Osteoblast (primary cell): ENCODE data around the gene ANKRD16. TPM values are rescaled to one million over a fixed set of nuclear protein-coding genes. Genes with fewer than 3 reads are reported as not detected.
"Not testable (repeated sequence)": the region's sequence is repeated elsewhere in the genome, so short reads cannot be mapped to it uniquely, and the experiment has no call there.

ENCODE experiments used
- DNase-seq: peaks from one replicate; pipeline ENCODE4 v3.0.0; 2011; ENCODE audit warnings: low spot score, mixed read lengths; ENCODE audit not compliant: insufficient read length; ENCODE audit errors: missing footprints
- H2AFZ ChIP-seq: 2 replicates; pipeline ENCODE4 v1.6.0; 2011; ENCODE audit warnings: mild to moderate bottlenecking, low read length
- H3K27ac ChIP-seq: 2 replicates; pipeline ENCODE4 v1.5.1; 2011; ENCODE audit warnings: mild to moderate bottlenecking, low read depth, low read length, moderate library complexity
- H3K27me3 ChIP-seq: 2 replicates; pipeline ENCODE4 v1.6.0; 2012; ENCODE audit warnings: mild to moderate bottlenecking, control low read depth, inconsistent platforms, low read length, moderate library complexity; ENCODE audit not compliant: insufficient read depth
- H3K36me3 ChIP-seq: 2 replicates; pipeline ENCODE4 v1.5.1; 2011; ENCODE audit warnings: mild to moderate bottlenecking, low read length, control low read depth, moderate library complexity; ENCODE audit not compliant: insufficient read depth
- H3K4me1 ChIP-seq: 2 replicates; pipeline ENCODE4 v1.5.1; 2011; ENCODE audit warnings: mild to moderate bottlenecking, low read length, control low read depth, moderate library complexity; ENCODE audit not compliant: insufficient read depth
- H3K4me2 ChIP-seq: 2 replicates; pipeline ENCODE4 v1.6.0; 2011; ENCODE audit warnings: mild to moderate bottlenecking, low read length; ENCODE audit not compliant: insufficient read depth
- H3K4me3 ChIP-seq: fragments of 200-600 bp; sonication (generic); 3 replicates; pipeline ENCODE4 v1.5.1; 2012; ENCODE audit warnings: mild to moderate bottlenecking, low read length, inconsistent platforms; ENCODE audit not compliant: insufficient read depth
- H3K79me2 ChIP-seq: 2 replicates; pipeline ENCODE4 v1.6.0; 2012; ENCODE audit warnings: mild to moderate bottlenecking, low read length, control low read depth, inconsistent platforms; ENCODE audit not compliant: insufficient read depth
- H3K9me3 ChIP-seq: 2 replicates; pipeline ENCODE4 v1.5.1; 2011; ENCODE audit warnings: low read depth, low read length, control low read depth
- H4K20me1 ChIP-seq: 2 replicates; pipeline ENCODE4 v1.6.0; 2012; ENCODE audit warnings: mild to moderate bottlenecking, low read length, control low read depth; ENCODE audit not compliant: insufficient read depth
- CTCF ChIP-seq: IDR thresholded peaks from 2 replicates; pipeline ENCODE4 v1.5.1; 2011; ENCODE audit warnings: mild to moderate bottlenecking, low read depth, low read length, moderate library complexity; ENCODE audit errors: extremely low read depth
- total RNA-seq: library from RNA; depleted of rRNA; stranded (reverse); fragments of >200 nt; gene quantifications from 2 replicates; pipeline ENCODE4 v1.2.3, GENCODE V29; 2012

The ANKRD16 gene
- total RNA-seq, 1 donor = 7.2 TPM

GRCh38 chr10:5866451-5867081 lies 23.1 kb downstream of the ANKRD16 start:
- not testable (repeated sequence) for H2AFZ ChIP-seq, H3K79me2 ChIP-seq, H3K9me3 ChIP-seq, H3K27ac ChIP-seq, H4K20me1 ChIP-seq, H3K27me3 ChIP-seq, H3K4me2 ChIP-seq, H3K4me3 ChIP-seq, H3K36me3 ChIP-seq, H3K4me1 ChIP-seq, DNase-seq

GRCh38 chr10:5862981-5863685 lies 26.6 kb downstream of the ANKRD16 start:
- not testable (repeated sequence) for H3K4me2 ChIP-seq, H3K36me3 ChIP-seq, H3K4me1 ChIP-seq, DNase-seq, H2AFZ ChIP-seq, H3K79me2 ChIP-seq, H4K20me1 ChIP-seq, H3K27ac ChIP-seq, H3K27me3 ChIP-seq, H3K9me3 ChIP-seq, H3K4me3 ChIP-seq

- Histone ChIP-seq H3K79me2 (no peaks in the 10 kb centered on the region), H3K27me3 (no peaks in the 10 kb centered on the region), H3K4me2 (no peak overlapping the region), H3K4me3 (no peak overlapping the region), H3K9me3 (no peaks in the 10 kb centered on the region), H4K20me1 (no peaks in the 10 kb centered on the region), H3K27ac (peak overlapping the region; percentile 80), H3K4me1 (peaks cover 7% of the 10 kb centered on the region), H3K36me3 (no peaks in the 10 kb centered on the region), H2AFZ (no peak overlapping the region)
- no peak for DNase-seq
- no peak for TF ChIP-seq CTCF
Measured at GRCh38 chr10:5862360-5862961, 27.2 kb downstream of the ANKRD16 start.

GRCh38 chr10:5860066-5860465 lies 29.6 kb downstream of the ANKRD16 start:
- H4K20me1 ChIP-seq = no peaks in the 10 kb centered on the region
- no peak for TF ChIP-seq CTCF
- no peak for DNase-seq
- H3K79me2 ChIP-seq = no peaks in the 10 kb centered on the region
- H3K36me3 ChIP-seq = no peaks in the 10 kb centered on the region
- no peak overlapping the region for H3K27ac ChIP-seq
- no peak overlapping the region for H2AFZ ChIP-seq
- no peak overlapping the region for H3K4me2 ChIP-seq
- peaks cover 7% of the 10 kb centered on the region for H3K4me1 ChIP-seq
- H3K9me3 ChIP-seq = no peaks in the 10 kb centered on the region
- peaks cover 5% of the 10 kb centered on the region for H3K27me3 ChIP-seq
- no peak overlapping the region for H3K4me3 ChIP-seq

GRCh38 chr10:5858811-5859210 lies 30.9 kb downstream of the ANKRD16 start:
- Histone ChIP-seq H3K4me2 (no peak overlapping the region), H3K4me1 (peaks cover 7% of the 10 kb centered on the region), H3K27me3 (peaks cover 5% of the 10 kb centered on the region), H4K20me1 (no peaks in the 10 kb centered on the region), H3K4me3 (no peak overlapping the region), H3K9me3 (no peaks in the 10 kb centered on the region), H3K36me3 (no peaks in the 10 kb centered on the region), H3K79me2 (no peaks in the 10 kb centered on the region), H3K27ac (no peak overlapping the region), H2AFZ (no peak overlapping the region)
- no peak for DNase-seq
- no peak for TF ChIP-seq CTCF
